Epithelial cell of proximal tubule (primary cell): ENCODE results near the gene ARPC5. TPM values are rescaled to one million over a fixed set of nuclear protein-coding genes. Genes with fewer than 3 reads are reported as not detected.
A peak's percentile ranks its signal among the peaks of the same experiment; 100 is the strongest.

Source experiments
- DNase-seq: peaks from one replicate; pipeline ENCODE4 v3.0.0-alpha.2; 2011; ENCODE audit warnings: low read depth
- H3K4me3 ChIP-seq: 2 replicates; pipeline ENCODE4 v1.5.1; 2011; ENCODE audit warnings: low read depth, mild to moderate bottlenecking, low read length
- total RNA-seq: library from RNA; depleted of rRNA; stranded (reverse); fragments of >200 nt; gene quantifications from 2 replicates; pipeline ENCODE4 v1.2.3, GENCODE V29; 2015
- TF ChIP-seq, protein P1 (sequence below): conservative IDR thresholded peaks from 2 replicates; pipeline ENCODE4 v1.5.1; 2012; ENCODE audit warnings: low read depth, mild to moderate bottlenecking, low read length

Gene ARPC5
- total RNA-seq, 1 donor from 2014 or later, result 94.4 TPM

- TF ChIP-seq, protein P1, sequence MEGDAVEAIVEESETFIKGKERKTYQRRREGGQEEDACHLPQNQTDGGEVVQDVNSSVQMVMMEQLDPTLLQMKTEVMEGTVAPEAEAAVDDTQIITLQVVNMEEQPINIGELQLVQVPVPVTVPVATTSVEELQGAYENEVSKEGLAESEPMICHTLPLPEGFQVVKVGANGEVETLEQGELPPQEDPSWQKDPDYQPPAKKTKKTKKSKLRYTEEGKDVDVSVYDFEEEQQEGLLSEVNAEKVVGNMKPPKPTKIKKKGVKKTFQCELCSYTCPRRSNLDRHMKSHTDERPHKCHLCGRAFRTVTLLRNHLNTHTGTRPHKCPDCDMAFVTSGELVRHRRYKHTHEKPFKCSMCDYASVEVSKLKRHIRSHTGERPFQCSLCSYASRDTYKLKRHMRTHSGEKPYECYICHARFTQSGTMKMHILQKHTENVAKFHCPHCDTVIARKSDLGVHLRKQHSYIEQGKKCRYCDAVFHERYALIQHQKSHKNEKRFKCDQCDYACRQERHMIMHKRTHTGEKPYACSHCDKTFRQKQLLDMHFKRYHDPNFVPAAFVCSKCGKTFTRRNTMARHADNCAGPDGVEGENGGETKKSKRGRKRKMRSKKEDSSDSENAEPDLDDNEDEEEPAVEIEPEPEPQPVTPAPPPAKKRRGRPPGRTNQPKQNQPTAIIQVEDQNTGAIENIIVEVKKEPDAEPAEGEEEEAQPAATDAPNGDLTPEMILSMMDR, result no peak
- DNase-seq, result no peak
- H3K4me3 ChIP-seq, result no peak overlapping the region
Measured at GRCh38 chr1:183609759-183610452, 25.7 kb downstream of the ARPC5 start.

DNA sequence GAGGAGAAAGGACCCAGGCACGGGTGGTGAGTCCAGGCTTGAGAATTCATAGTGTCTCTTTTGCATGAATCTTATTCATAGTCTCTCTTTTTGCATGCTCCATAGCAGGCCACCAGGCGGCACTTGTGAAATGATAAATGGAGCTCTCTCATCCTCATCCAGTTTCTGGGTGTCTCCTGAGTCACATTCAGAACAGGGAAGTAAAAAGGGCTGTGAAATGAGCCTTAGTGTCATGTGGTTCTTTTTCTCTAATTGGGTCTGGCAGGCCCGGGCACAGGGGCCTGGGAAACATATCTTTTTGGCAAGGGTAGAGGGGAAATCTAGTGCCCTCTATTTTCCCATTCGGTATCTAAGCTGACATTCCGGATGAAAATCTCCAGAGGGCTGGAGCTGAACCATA, 26.3 kb downstream of the ARPC5 start:
- TF ChIP-seq, protein P1, result peak; percentile 54
- no peak overlapping the region for H3K4me3 ChIP-seq
- no peak for DNase-seq

- DNase-seq, result no peak
- TF ChIP-seq, protein P1, result no peak
- no peak overlapping the region for H3K4me3 ChIP-seq
Measured at GRCh38 chr1:183607322-183607980, 28.1 kb downstream of the ARPC5 start.

DNA sequence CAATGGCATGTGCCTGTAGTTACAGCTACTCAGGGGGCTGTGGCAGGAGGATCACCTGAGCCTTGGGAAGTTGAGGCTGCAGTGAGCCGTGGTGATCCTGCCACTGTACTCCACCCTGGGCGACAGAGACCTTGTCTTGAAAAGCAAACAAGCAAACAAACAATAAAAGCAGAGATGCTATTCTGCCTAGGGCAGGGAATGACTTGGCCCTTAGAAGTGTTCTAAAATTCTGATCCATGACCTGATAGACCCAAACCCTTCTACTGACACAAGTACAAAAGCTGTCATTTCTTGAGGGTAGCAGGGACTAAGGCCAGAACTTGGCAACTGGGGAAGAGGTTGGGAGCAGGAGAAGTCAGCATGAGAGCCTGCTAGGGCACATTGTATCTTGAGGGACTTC, 29.7 kb downstream of the ARPC5 start:
- TF ChIP-seq, protein P1, result no peak
- H3K4me3 ChIP-seq, result no peak overlapping the region
- no peak for DNase-seq

DNA sequence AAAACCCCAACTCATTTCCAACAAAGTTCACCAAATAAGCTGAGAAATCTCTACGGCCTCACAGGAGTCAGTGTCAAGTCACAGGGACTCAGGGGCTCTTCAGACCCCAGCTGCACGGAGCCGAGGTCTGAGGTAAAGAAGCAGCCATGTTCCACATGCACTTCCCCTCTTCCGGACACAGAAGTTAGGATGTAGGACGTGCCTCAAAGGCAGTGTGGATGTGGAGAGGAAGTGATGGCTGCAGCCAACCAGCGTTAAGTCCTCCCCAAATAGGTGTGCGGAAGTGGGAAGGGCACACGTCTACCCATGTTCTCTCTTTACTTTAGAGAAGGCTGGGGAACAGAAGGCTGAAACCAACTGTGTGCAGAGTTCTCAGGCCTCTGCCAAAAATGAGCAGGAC, 30.8 kb downstream of the ARPC5 start:
- TF ChIP-seq, protein P1, result no peak
- DNase-seq, result no peak
- no peak overlapping the region for H3K4me3 ChIP-seq

GRCh38 chr1:183604038-183604808, 31.4 kb downstream of the ARPC5 start:
- H3K4me3 ChIP-seq, result no peak overlapping the region
- TF ChIP-seq, protein P1, result no peak
- DNase-seq, result no peak
